ENCODE measurements around the gene MUSTN1.

MUSTN1 gene

DNA sequence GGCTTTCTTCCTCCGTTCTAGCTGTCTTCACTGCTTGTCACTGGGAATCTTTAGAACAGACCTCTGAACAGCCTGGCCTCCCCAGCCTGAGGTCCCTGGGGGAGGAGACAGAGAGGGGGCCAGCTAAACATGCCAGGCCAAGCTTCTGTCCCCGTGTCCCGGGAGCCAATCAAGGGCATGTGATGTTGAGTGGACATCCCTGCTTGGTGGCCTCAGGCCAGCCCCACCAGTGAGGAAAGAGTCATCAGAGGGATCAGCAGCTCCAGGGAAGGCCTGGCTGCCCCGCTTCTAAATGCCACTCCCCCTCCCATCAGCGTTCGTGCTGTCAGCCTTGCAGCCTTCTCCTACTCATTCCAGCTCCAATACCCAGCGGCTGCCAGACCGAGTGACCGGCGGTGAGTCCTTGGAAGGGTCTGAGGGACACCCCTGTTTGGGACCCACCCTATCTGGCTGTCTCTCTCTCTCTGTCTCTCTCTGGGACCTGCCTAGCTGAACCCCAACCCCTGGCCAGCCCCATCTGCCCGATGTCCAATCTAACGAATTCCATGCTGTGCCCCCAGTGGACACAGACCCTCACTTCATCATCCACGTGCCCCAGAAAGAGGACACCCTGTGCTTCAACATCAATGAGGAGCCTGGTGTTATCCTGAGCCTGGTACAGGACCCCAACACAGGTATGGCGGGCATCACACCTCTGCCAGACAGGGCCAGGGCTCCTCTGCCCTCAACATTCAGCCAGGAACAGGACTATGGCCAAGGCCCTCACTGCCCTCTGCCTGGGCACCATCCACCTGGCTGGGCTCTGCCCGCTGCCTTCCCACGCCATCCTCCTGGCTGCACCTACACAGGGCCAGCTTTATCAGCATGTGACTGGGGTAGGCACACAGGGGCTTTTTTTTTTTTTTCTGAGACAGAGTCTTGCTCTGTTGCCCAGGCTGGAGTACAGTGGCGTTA is 46.9 kb downstream of the MUSTN1 start:
- TF ChIP-seq, protein P1, sequence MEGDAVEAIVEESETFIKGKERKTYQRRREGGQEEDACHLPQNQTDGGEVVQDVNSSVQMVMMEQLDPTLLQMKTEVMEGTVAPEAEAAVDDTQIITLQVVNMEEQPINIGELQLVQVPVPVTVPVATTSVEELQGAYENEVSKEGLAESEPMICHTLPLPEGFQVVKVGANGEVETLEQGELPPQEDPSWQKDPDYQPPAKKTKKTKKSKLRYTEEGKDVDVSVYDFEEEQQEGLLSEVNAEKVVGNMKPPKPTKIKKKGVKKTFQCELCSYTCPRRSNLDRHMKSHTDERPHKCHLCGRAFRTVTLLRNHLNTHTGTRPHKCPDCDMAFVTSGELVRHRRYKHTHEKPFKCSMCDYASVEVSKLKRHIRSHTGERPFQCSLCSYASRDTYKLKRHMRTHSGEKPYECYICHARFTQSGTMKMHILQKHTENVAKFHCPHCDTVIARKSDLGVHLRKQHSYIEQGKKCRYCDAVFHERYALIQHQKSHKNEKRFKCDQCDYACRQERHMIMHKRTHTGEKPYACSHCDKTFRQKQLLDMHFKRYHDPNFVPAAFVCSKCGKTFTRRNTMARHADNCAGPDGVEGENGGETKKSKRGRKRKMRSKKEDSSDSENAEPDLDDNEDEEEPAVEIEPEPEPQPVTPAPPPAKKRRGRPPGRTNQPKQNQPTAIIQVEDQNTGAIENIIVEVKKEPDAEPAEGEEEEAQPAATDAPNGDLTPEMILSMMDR (IDR thresholded peaks at IDR 0.05; ENCODE audit: low read length) = no peak
- TF ChIP-seq EZH2 (IDR thresholded peaks at IDR 0.05; ENCODE audit: borderline replicate concordance, low read length) = no peak
- Histone ChIP-seq H2AFZ (ENCODE audit: low read length) (no peak overlapping the region), H3K79me2 (ENCODE audit: insufficient read depth, low read length) (no peaks in the 10 kb centered on the region), H3F3A (ENCODE audit: insufficient read depth, low read length) (no peaks in the 10 kb centered on the region), H4K20me1 (ENCODE audit: insufficient read depth, low read length) (no peaks in the 10 kb centered on the region), H3K27ac (ENCODE audit: low read depth, low read length, poor library complexity, severe bottlenecking) (no peak overlapping the region), H3K4me3 (ENCODE audit: low read depth, low read length, poor library complexity, severe bottlenecking) (no peak overlapping the region), H3K4me1 (ENCODE audit: insufficient read depth, low read length, severe bottlenecking) (no peaks in the 10 kb centered on the region), H3K27me3 (ENCODE audit: insufficient read depth, low read length) (no peaks in the 10 kb centered on the region), H3K9me2 (ENCODE audit: low read depth, low read length) (no peaks in the 10 kb centered on the region), H3K4me2 (ENCODE audit: low read length) (no peak overlapping the region), H3K9me3 (ENCODE audit: low read length) (no peaks in the 10 kb centered on the region), H3K36me3 (ENCODE audit: insufficient read depth, low read length) (no peaks in the 10 kb centered on the region), H3K9ac (ENCODE audit: low read length) (no peak overlapping the region)

DNA sequence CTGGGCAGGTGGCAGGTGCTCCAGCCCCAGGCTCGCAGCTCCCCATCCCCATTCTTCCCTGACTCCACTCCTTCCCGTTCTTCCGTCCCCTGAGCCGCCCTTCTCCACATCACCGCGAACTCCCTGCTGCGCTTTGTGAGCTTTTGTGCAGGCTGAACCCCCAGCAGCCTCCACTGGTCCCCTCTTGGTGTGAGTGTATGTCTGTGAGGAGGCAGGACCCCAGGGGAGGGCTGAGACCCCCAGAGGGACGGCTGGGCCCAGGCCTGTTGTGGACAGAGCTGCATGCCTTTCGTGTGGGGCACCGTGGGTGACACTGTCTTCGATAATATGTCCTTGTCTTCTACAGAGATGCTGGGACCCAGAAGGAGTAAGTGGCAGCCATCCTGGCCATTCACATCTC is 47.6 kb downstream of the MUSTN1 start:
- Histone ChIP-seq H3K27me3 (ENCODE audit: insufficient read depth, low read length) (no peaks in the 10 kb centered on the region), H3K4me3 (ENCODE audit: low read depth, low read length, poor library complexity, severe bottlenecking) (no peak overlapping the region), H4K20me1 (ENCODE audit: insufficient read depth, low read length) (no peaks in the 10 kb centered on the region), H3F3A (ENCODE audit: insufficient read depth, low read length) (no peaks in the 10 kb centered on the region), H3K4me2 (ENCODE audit: low read length) (no peak overlapping the region), H3K4me1 (ENCODE audit: insufficient read depth, low read length, severe bottlenecking) (no peaks in the 10 kb centered on the region), H3K27ac (ENCODE audit: low read depth, low read length, poor library complexity, severe bottlenecking) (no peak overlapping the region), H3K9ac (ENCODE audit: low read length) (no peak overlapping the region), H3K9me2 (ENCODE audit: low read depth, low read length) (no peaks in the 10 kb centered on the region), H3K9me3 (ENCODE audit: low read length) (no peaks in the 10 kb centered on the region), H2AFZ (ENCODE audit: low read length) (no peak overlapping the region), H3K36me3 (ENCODE audit: insufficient read depth, low read length) (no peaks in the 10 kb centered on the region), H3K79me2 (ENCODE audit: insufficient read depth, low read length) (no peaks in the 10 kb centered on the region)
- TF ChIP-seq, protein P1 (IDR thresholded peaks at IDR 0.05; ENCODE audit: low read length) = no peak
- TF ChIP-seq EZH2 (IDR thresholded peaks at IDR 0.05; ENCODE audit: borderline replicate concordance, low read length) = no peak

DNA sequence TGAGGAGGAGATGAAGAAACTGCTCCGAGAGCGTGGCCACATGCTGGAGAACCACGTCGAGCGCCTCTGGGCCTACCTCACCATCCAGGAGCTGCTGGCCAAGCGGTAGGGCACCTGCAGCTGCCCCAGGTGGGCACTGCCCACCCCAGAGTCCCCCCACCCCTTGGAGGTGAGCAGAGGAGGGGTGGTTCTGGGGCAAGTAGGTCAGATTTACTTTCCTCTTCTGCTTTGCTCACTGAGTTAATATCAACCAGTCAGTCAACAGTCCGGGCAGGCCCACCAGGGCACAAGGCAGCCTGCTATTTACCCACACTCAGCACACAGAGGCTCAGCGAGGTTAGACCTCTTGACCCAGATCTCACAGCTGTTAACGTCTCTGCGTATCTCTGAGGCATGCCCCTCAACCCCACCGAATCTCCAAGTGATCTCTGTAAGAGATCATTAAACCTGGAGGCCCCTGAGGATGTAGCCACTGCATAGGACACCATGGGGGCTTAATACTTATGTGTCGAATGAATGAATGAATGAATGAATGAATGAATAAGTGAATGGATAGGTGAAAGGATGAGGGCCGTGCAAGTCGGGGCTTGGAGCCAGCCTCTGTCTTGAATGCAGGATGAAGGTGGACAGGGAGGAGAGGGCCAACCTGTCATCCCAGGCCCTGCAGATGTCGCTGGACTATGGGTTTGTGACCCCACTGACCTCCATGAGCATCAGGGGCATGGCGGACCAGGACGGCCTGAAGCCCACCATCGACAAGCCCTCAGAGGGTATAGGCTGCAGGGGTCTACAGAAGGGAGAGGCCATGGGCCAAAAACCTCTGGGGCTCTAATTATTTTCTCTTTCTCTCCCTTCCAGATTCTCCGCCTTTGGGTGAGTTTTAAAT is 48.2 kb downstream of the MUSTN1 start:
- Histone ChIP-seq H3K4me2 (ENCODE audit: low read length) (no peak overlapping the region), H3K4me3 (ENCODE audit: low read depth, low read length, poor library complexity, severe bottlenecking) (no peak overlapping the region), H3K27ac (ENCODE audit: low read depth, low read length, poor library complexity, severe bottlenecking) (no peak overlapping the region), H3K79me2 (ENCODE audit: insufficient read depth, low read length) (no peaks in the 10 kb centered on the region), H2AFZ (ENCODE audit: low read length) (no peak overlapping the region), H4K20me1 (ENCODE audit: insufficient read depth, low read length) (no peaks in the 10 kb centered on the region), H3K36me3 (ENCODE audit: insufficient read depth, low read length) (no peaks in the 10 kb centered on the region), H3K9ac (ENCODE audit: low read length) (no peak overlapping the region), H3K27me3 (ENCODE audit: insufficient read depth, low read length) (no peaks in the 10 kb centered on the region), H3K9me2 (ENCODE audit: low read depth, low read length) (no peaks in the 10 kb centered on the region), H3K4me1 (ENCODE audit: insufficient read depth, low read length, severe bottlenecking) (no peaks in the 10 kb centered on the region), H3F3A (ENCODE audit: insufficient read depth, low read length) (no peaks in the 10 kb centered on the region), H3K9me3 (ENCODE audit: low read length) (no peaks in the 10 kb centered on the region)
- no peak for TF ChIP-seq EZH2 (IDR thresholded peaks at IDR 0.05; ENCODE audit: borderline replicate concordance, low read length)
- TF ChIP-seq, protein P1 (IDR thresholded peaks at IDR 0.05; ENCODE audit: low read length) = no peak
